ENCODE measurements around the gene WIPI1. TPM values are rescaled to one million over a fixed set of nuclear protein-coding genes. Genes with fewer than 3 reads are reported as not detected.

The WIPI1 gene
- total RNA-seq, 1 donor from 2014 or later, result 79.5 TPM

- no peak for DNase-seq (ENCODE audit: low read depth)
- H3K27me3 ChIP-seq (ENCODE audit: control insufficient read depth, insufficient read depth, low read length), result no peaks in the 10 kb centered on the region
- H3K36me3 ChIP-seq (ENCODE audit: control insufficient read depth, insufficient read depth, low read length), result peaks cover 14% of the 10 kb centered on the region
- no peak overlapping the region for H3K4me3 ChIP-seq (ENCODE audit: low read depth, low read length)
- FAIRE-seq, result no peak
- TF ChIP-seq, protein P1, sequence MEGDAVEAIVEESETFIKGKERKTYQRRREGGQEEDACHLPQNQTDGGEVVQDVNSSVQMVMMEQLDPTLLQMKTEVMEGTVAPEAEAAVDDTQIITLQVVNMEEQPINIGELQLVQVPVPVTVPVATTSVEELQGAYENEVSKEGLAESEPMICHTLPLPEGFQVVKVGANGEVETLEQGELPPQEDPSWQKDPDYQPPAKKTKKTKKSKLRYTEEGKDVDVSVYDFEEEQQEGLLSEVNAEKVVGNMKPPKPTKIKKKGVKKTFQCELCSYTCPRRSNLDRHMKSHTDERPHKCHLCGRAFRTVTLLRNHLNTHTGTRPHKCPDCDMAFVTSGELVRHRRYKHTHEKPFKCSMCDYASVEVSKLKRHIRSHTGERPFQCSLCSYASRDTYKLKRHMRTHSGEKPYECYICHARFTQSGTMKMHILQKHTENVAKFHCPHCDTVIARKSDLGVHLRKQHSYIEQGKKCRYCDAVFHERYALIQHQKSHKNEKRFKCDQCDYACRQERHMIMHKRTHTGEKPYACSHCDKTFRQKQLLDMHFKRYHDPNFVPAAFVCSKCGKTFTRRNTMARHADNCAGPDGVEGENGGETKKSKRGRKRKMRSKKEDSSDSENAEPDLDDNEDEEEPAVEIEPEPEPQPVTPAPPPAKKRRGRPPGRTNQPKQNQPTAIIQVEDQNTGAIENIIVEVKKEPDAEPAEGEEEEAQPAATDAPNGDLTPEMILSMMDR (IDR thresholded peaks at IDR 0.05; ENCODE audit: insufficient read depth, low read length, severe bottlenecking), result no peak
Observed at GRCh38 chr17:68450391-68450790, 6.9 kb downstream of the WIPI1 start.

DNA sequence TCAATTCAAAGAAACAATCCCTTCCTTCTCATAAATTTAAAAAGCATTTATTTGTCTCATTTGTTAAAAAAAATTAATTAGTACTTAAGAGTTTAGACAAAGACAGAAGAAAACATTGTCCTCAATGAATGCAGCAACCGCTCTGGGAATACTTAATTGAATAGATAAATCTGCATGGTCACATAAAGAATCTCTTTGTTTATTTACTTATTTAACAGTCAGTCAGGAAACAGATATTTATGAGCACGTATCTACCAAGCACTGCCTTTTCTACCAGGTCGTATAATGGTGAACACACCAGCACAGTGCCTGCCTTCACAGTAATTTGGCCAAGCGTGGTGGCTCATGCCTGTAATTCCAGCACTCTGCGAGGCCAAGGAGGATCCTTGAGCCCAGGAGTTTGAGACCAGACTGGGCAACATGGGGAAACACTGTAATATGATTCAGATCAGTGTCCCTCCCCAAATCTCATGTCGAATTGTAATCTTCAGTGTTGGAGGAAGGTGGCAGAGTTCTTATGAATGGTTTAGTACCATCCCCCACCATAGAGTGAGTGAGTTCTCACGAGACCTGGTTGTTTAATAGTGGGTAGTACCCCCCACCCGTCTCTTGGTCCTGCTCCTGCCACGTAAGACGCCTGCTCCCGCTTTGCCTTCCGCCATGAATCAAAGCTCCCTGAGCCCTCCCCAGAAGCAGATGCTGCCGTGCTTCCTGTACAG is 8.1 kb downstream of the WIPI1 start:
- Histone ChIP-seq H3K4me3 (ENCODE audit: low read depth, low read length) (no peak overlapping the region), H3K36me3 (ENCODE audit: control insufficient read depth, insufficient read depth, low read length) (peaks cover 14% of the 10 kb centered on the region), H3K27me3 (ENCODE audit: control insufficient read depth, insufficient read depth, low read length) (no peaks in the 10 kb centered on the region)
- FAIRE-seq, result no peak
- no peak for DNase-seq (ENCODE audit: low read depth)
- TF ChIP-seq, protein P1 (IDR thresholded peaks at IDR 0.05; ENCODE audit: insufficient read depth, low read length, severe bottlenecking), result no peak

DNA sequence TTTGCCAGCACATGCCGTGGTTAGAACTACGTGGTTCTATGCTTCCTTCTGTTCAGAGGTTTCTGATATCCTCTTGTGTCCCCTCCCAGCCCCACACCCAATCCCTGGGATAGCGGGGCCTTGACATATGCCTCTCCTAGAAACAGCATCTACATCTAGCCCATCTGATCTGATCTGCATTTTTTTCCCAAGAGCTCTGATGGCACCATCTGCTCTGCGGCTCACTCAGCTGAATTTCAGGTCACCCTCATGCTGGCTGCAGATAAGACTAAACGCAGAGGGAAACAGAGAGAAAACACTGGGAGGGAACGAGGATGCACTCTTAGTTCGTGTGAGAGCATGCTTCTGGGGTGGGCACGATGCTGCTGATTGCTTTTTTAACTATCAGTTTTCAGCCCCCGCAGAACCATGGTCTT is 10.7 kb downstream of the WIPI1 start:
- no peak for DNase-seq (ENCODE audit: low read depth)
- H3K27me3 ChIP-seq (ENCODE audit: control insufficient read depth, insufficient read depth, low read length), result no peaks in the 10 kb centered on the region
- H3K4me3 ChIP-seq (ENCODE audit: low read depth, low read length), result no peak overlapping the region
- TF ChIP-seq, protein P1 (IDR thresholded peaks at IDR 0.05; ENCODE audit: insufficient read depth, low read length, severe bottlenecking), result no peak
- peaks cover 14% of the 10 kb centered on the region for H3K36me3 ChIP-seq (ENCODE audit: control insufficient read depth, insufficient read depth, low read length)
- FAIRE-seq, result no peak

GRCh38 chr17:68445671-68446070 is 11.6 kb downstream of the WIPI1 start:
- Histone ChIP-seq H3K27me3 (ENCODE audit: control insufficient read depth, insufficient read depth, low read length) (no peaks in the 10 kb centered on the region), H3K36me3 (ENCODE audit: control insufficient read depth, insufficient read depth, low read length) (peaks cover 14% of the 10 kb centered on the region), H3K4me3 (ENCODE audit: low read depth, low read length) (no peak overlapping the region)
- no peak for FAIRE-seq
- DNase-seq (ENCODE audit: low read depth), result no peak
- TF ChIP-seq, protein P1 (IDR thresholded peaks at IDR 0.05; ENCODE audit: insufficient read depth, low read length, severe bottlenecking), result no peak

GRCh38 chr17:68443972-68444464 is 13.3 kb downstream of the WIPI1 start:
- TF ChIP-seq, protein P1 (IDR thresholded peaks at IDR 0.05; ENCODE audit: insufficient read depth, low read length, severe bottlenecking), result no peak
- FAIRE-seq (no peak), DNase-seq (ENCODE audit: low read depth) (no peak)
- Histone ChIP-seq H3K27me3 (ENCODE audit: control insufficient read depth, insufficient read depth, low read length) (no peaks in the 10 kb centered on the region), H3K4me3 (ENCODE audit: low read depth, low read length) (no peak overlapping the region), H3K36me3 (ENCODE audit: control insufficient read depth, insufficient read depth, low read length) (peaks cover 8% of the 10 kb centered on the region)
